HG02973 (cell line): ENCODE data around the gene SLC6A3.

Experiments
- ATAC-seq: cut with Tn5 transposase; IDR thresholded peaks from one replicate; pipeline ENCODE4 v1.9.1; 2021; ENCODE audit warnings: moderate library complexity; ENCODE audit not compliant: unreplicated experiment

Gene SLC6A3

DNA sequence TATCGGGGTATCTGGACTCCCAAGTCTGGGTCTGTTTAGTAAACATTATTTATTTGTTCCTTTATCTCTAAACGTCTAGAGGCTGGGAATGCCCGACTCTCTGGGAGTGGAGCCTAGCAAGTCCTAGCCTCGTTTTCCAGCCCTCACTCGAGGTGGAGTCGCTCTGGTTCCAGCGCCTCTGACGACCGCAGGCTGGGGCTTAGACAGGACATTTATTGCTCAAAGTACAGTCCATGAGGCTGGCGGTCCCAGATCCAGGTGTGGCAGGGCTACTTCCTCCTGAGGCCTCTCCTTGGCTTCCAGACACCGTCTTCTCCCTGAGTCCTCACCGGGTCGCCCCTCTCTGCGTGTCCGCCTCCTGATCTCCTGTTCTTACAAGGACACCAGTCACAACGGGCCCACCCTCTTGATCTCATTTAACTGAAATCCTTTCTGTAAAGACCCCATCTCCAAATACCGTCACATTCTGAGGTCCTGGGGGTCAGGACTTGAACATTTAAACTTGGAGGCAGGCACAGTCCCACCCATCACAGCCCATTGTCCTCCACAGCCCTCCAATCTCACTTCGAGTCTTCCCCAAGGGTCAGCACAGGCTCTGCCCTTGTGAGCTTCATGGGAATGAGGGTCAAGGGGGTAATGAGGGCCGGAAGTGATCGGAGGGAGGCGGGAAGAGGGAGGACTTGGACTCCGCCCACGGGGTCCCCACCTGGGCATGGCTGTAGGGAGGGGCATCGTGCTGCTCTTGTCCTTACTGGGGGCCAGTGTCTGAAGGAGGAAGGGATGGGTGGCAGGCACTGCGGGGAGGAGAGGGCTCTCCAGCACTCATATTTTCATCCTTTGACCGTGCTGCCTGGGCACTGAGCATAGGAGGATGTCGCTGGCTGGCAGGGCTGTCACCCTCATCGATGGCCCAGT lies 88.1 kb downstream of the SLC6A3 start:
- no peak for ATAC-seq

DNA sequence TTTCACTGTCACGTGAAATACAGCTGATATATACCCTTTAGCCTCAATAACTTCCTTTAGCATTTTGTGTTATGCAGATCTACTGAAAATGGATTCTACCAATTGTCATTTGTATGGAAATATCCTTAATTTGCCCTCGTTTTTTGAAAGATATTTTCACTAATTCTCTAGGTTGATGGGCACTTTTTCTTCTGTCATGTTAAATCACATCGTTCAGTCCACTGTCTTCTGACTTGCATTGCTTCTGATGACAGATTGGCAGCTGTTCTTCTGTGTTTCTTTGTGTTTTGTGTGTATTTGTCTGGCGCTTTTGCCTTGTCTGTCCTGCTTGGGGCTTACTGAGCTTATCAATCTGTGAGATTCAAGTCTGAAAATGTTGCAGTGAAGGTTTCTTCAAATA lies 90.7 kb downstream of the SLC6A3 start:
- no peak for ATAC-seq

DNA sequence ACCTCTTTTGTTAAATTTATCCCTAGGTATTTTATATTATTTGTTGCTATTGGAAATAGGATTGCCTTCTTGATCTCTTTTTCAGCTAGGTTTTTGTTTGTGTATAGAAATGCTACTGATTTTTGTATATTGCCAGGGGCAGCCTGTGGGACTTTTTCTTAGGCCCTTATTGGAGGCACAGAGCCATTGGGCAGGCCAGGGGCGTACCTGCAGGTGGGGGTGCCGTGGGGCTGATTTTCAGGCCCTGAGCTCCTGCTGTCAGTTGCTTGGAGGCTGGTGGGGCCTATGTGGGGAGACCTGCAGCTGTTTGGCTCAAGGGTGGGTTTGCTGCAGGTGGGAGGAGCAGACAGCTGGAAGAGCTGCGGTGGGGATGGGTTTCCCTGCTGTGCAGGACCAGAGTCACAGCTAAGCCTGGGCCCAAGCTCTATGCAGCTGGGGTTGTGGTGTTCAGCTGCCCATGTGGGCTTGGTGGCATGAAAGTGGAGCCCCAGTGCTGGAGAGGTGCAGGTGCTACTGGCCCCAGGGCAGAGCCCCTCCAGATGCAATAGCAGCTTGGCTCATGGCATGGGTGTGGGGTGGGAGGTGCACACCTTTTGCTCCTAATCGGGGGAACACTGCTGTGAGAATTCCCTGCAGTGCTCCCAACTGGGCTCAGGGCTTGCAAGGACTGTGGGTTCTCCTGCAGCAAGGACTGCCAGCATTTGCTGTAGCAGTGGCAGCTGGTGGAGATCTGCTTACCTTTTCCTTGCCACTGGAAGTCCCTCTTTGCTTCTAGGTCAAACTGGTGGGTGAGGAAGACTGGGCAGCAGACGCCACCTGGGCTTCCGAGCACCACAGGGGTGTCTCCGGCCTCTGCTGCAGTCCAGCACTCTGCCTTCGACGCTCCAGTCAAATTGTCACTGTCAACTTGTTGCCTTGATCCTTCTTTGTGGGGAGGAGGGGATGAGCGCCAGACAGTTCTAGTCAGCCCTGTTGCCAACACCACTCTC lies 92.7 kb downstream of the SLC6A3 start:
- no peak for ATAC-seq

DNA sequence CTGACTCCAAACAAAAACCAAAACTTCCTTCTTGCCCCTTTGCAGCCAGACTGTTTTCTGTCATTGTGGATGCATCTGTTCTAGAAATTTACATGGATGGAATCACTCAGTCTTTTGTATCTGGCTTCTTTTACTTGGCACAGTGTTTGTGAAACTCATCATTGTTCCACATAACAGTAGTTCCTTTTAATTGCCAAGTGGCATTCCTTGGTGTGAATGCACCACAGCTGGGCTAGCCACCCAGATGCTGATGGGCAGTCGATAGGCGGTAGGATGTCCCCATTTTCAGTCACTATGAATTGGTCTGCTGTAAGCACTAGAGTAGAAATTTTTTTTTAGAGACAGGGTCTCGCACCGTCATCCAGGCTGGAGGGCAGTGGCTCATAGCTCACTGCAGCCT lies 94.1 kb downstream of the SLC6A3 start:
- ATAC-seq, result no peak

DNA sequence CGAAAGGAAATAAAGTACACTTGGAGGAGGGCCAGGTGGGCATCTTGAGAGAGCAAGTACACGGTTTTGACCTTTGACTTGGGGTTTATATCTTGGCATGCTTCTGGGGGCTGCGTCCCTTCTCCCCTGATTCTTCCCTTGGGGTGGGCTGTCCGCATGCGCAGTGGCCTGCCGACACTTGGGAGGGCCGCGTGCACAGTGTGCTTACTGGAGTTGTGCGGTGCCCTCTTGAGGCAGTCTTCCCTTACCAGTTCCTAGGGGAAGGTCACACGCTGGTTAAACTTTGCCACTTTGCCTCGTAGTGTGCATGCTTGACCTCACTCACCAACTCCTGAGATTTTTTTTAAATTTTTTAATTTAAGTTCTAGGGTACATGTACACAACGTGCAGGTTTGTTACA lies 96.0 kb downstream of the SLC6A3 start:
- ATAC-seq, result no peak

DNA sequence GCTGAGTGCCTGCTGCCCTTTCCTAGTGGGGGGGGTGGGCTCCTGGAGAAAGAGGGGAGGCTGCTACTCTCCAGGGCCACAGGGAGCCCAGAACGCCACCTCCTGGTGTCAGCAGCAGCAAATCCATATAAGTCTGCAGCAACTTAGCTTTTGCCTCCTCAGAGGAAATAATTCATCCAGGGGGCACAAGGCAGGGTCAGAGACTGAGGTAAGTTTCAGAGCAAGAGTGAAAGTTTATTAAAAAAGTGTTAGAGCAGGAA lies 96.3 kb downstream of the SLC6A3 start:
- ATAC-seq, result no peak

DNA sequence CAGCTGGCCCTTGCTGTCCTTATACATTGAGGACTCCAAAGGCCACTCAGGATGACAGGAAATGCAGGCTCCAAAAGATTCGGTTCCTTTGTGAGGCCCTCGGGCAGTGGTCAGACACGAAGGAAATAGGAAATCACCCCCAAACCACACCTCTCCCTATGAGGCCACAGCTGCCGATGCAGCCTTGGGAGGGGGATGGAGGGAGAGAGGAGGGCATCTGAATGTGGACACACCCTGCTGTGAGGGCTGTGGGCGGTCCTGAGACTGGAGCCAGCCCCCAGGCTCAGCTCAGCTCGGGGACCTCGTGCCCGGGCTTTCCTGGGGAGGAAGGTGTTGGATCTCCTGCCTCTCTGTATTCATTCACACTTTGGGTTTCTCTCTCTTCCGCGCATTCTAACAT lies 97.7 kb downstream of the SLC6A3 start:
- no peak for ATAC-seq

DNA sequence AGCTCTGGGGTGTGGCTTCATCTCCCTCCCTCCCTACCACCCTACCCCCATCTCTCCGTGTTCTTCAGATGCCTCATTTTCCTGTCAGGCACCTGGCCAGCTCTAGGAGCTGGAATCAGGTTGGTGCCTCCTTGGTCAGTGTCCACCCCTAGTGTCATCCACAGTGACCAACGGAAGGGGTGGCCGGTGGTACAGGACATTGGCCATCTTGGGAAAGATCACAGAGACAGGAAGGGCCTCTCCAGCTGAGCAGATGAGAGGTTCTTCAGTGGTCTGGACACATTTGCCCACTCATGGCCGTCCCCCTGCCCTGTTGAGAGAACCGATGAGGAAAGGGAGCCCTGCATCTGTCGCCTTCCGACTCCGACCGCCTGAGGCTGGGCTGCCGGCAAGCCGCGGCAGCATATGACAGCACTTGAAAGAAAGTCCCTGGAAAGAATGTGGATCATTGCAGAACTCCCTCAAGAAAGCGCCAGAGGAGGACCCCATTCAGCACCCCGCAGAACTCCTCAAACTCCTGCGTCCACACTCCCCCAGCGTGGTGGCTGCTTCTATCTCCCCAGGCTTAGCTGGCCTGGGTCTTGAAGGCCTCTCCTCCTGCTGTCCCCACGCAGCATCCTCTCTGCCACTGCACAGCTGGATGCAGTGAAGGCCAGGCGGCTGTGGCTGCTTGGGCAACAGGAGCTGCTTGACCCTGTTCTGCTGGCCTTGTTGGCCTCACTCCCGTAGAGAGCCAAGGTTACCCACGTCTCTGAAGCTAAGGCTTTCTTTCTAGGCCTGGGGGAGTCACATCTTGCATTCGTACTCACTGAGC lies 98.4 kb downstream of the SLC6A3 start:
- ATAC-seq, result no peak

DNA sequence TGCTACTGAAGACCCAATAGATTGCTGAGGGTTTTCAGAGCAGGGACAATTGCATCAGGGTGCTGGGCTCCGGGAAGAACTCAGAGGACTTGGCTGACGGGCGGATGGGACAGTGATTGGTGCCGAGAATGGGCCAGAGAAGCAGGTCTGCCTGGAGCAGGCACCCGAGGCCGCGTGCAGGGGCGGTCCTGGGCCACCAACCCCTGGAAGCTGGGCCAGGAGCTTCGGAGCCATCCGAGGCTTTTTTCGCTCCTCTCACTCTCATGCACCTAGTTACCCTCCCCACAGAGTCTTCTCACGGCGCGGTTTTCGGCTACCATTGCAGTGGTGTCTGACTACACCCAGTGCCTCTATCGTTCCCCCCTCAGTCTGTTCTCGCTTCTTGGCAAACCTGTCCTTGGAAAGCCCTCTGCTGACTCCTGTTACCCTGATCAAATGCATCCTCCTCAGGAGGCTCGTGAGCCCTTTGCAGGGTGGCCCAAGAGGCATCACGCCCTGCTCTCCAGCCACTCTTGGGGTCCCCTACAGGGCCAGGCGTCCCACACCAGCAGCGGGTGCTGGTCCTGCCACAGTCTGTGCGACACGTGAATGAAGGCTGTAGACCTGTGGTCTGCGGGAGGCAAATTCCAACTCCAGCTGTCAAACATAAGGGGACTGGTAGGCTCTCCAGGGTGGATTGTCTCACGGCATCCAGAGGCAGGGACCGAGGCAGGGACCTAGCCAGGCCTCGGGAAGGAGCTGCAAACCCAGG lies 99.2 kb downstream of the SLC6A3 start:
- no peak for ATAC-seq

DNA sequence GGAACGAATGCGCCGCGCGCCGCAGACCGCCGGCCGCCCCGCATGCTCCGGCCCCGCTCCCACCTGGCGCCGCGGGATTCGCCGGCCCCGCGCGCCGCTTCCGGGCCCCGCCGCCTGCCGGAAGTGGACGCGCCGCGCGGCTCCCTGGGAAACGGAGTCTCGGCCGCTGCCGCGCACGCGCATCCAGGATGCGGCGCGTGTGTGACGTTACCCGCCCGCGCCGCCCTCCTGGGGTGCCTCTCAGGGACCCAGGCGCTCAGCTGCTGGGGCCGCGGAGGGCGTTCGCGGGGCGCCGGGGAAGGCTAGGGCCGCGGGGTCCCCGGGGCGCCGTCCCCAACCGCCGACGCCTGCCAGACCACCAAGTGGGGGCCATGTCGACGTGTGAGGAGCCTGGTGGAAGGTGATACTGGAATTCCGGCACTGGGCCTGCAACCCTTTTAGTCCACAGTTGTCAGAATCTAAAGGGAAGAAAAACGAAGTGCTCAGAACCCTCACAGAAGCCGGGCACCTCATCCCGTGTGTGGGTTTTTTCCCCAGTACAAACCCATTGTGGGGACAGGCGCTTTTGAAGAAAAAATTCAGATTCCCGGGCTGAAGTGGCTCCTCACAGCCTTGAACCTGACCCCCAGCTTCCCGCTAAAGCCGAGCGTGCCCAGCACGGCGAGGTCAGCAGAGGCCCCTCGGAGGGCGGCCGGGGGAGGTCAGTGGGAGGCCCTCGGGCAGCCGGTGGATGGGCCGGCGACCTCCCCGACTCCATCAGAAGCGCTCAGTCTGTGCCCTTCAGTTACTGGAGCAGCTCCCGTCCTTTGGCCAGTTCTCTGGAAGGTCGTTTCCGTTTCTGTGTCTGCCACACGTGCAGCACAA lies 100.0 kb downstream of the SLC6A3 start, which contains the start of gene CLPTM1L:
Gene CLPTM1L (minus strand): TSS at position 125 of the 864 bp plus-strand sequence. CDS start 258 bp downstream, outside the sequence.
- ATAC-seq, result peak; percentile 72

DNA sequence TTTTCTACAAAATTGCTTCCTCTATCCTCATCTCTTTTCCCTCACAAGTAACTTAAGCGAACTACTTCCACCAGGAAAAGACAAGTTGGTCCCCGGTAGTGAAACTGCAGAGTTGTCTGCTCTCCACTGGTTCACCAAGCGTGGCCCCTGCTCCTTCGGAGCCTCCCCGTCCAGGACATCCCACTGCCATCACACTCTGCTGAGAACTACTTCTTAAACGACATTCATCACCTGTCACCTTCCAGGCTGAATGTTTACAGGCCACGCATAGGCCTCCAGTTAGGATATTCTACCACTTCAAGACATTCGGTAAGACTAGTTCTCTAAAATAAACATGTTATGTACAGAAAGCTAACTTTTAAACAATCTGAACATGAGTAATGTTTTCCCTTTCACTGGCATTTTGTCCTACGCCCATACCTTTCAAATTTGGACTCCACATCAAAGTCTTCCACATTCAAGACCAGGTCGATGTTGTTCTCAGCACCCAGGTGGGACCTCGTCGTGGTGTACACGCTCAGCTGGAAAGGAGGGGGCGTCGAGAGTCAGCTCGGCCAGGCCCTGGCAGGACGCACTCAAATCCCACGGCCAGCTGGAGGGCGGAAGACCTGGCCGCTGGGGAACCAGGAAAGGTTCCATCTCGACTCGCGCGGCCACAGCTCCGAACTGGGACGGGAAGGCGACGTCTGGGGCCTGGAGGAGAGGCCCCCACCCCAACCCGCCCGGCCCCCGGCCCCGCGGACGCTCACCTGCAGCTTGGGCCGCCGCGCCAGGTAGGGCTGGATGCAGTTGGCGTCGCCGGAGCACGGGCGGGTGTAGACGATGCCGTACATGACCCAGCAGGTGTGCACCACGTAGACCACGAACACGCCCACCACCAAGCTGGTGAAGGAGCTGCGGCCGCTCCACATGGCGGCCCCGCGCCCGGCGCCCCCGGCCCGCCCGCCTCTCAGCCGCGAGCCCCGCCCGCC lies 101.0 kb downstream of the SLC6A3 start:
- peak; percentile 8 for ATAC-seq

DNA sequence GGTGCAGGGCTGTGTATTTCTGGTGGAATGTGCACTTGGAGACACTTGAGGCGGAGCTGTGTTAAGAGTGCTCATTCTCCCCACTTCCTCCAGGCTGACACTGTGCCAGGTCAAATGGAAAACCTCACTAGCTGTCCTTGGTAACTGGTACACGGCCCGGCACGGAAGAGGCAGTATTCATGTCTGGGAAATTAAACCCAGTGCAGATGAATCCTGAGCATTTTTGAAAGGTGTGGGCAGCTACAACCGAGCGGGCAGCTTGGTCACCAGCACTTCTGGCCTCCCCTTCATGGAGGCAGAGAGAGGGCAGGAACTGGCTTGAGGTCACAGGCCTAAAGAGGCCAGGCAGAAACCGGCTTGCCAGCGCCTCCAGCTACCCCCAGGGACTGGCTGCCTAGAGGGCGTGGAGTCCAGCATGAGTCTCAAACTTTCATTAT lies 101.9 kb downstream of the SLC6A3 start:
- ATAC-seq, result no peak
